ENCODE data around the gene CCT6B. TPM values are rescaled to one million over a fixed set of nuclear protein-coding genes. Genes with fewer than 3 reads are reported as not detected.
A peak's percentile ranks its signal among the peaks of the same experiment; 100 is the strongest.

CCT6B gene
- total and polyA plus RNA-seq, 11 donors, result 0.75 to 2.5 (median 1.8) TPM

DNA sequence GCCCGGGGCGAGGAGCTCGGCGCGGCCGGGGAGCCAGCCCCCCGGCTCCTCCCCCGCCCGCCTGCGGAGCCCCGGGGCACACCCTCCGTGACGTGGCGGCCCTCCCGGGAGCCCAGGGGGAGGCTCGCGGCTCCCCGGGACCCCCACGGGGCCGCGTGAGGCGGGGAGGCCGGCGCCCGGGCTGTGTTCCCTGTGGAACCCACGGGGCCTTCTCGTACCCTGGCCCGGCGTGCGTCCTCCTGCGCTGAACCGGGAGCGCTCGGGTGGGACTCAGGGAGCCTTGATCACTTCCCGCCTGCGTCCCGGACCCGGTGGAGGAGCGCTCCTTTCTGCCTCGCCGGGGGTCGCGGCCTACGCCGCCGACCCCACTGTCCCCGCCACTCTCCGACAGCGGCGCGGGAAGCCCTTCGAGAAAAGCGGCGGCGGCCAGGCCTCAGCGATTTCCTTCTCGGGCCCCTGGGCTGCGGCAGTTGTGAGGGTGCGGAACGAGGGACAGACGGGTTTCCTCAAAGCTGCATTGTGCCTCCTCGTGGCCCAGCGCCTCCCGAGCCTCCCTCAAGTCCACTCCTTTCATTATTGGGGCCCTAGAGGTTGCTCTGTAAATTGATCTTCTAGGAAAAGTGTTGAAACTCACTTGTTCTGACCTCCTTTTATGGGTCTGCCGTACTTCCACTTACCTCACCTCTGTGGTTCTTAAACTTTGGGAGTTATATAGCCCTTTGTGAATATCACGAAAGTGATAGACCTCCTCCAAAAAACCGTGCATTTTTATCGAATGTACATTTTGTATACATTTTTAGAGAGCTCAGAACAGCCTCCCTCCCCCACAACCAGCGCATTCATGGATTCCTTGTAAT is 19.6 kb upstream of the CCT6B start:
- peak in 1 of 2 donors; percentile 42 for TF ChIP-seq POLR2A (IDR thresholded peaks at IDR 0.05)
- TF ChIP-seq, protein P1, sequence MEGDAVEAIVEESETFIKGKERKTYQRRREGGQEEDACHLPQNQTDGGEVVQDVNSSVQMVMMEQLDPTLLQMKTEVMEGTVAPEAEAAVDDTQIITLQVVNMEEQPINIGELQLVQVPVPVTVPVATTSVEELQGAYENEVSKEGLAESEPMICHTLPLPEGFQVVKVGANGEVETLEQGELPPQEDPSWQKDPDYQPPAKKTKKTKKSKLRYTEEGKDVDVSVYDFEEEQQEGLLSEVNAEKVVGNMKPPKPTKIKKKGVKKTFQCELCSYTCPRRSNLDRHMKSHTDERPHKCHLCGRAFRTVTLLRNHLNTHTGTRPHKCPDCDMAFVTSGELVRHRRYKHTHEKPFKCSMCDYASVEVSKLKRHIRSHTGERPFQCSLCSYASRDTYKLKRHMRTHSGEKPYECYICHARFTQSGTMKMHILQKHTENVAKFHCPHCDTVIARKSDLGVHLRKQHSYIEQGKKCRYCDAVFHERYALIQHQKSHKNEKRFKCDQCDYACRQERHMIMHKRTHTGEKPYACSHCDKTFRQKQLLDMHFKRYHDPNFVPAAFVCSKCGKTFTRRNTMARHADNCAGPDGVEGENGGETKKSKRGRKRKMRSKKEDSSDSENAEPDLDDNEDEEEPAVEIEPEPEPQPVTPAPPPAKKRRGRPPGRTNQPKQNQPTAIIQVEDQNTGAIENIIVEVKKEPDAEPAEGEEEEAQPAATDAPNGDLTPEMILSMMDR (IDR thresholded peaks at IDR 0.05), result peak in 9 of 12 donors; percentile 11 to 56 (median 39)
- whole genome bisulfite sequencing, 4 donors, result 0 to 1% (median 0%) methylated on average over 23 to 69 of the region's 69 CpGs
- Histone ChIP-seq H3K4me3 (peak overlapping the region; percentile 69 to 98 (median 92)), H3K4me1 (peaks cover 0 to 28% (median 18%) of the 10 kb centered on the region in 12 donors), H3K9me3 (no peaks in the 10 kb centered on the region), H3K36me3 (peaks cover 0 to 27% (median 12%) of the 10 kb centered on the region in 9 donors), H3K27me3 (no peaks in the 10 kb centered on the region), H3K27ac (peak overlapping the region; percentile 95 to 100 (median 98))
- peak; percentile 65 to 96 (median 92) for ATAC-seq
- intact Hi-C loops (cut with DNase I), result loop anchor here in 8 of 10 donors (1.0 to 10.0 kb wide), 8 partner anchors 18 to 594 kb away; partner anchors contain the start of genes CCT6B (in 4 of the 8), ZNF830 (in 4 of the 8) and PEX12 (in 2 of the 8)
- DNase-seq, result peak; percentile 78 to 89 (median 80)

DNA sequence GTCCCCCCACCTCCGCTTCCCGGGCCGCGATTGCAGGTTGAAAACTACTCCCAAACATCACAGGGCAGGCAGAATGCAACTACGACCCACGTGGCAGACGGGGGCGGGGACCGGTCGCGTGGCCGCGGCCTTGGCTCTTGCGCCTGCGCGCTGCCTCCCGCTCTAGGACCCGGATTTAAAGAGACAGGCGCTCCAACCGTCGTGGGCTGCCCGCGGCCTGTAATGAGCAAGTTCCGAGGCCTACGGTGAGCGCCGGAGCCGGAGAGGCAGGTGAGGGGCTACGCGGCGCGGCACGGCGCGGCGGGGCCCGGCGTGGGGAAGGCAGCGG is 19.1 kb upstream of the CCT6B start, which contains the start of gene LIG3:
Gene LIG3 (plus strand): TSS at position 160 of the 328 bp plus-strand sequence. CDS start 2,494 bp downstream, outside the sequence.
- Histone ChIP-seq H3K4me3 (peak within 1 kb of the TSS; percentile 69 to 98 (median 92)), H3K27ac (peak within 1 kb of the TSS; percentile 95 to 100 (median 98)), H3K36me3 (peaks cover 0 to 21% (median 9%) of the 10 kb centered on the region in 9 donors), H3K9me3 (no peaks in the 10 kb centered on the region), H3K4me1 (peaks cover 0 to 28% (median 18%) of the 10 kb centered on the region in 12 donors), H3K27me3 (no peaks in the 10 kb centered on the region)
- peak in 1 of 2 donors; percentile 44 for TF ChIP-seq POLR2A (IDR thresholded peaks at IDR 0.05)
- TF ChIP-seq, protein P1 (IDR thresholded peaks at IDR 0.05), result no peak
- peak; percentile 94 to 97 (median 96) for DNase-seq
- peak; percentile 93 to 97 (median 96) for ATAC-seq
- 0% methylated on average over 35 to 39 of the region's 39 CpGs for WGBS, 4 donors
- intact Hi-C loops (cut with DNase I), result loop anchor here in 8 of 10 donors (1.0 to 10.0 kb wide), 8 partner anchors 18 to 594 kb away; partner anchors contain the start of genes CCT6B (in 4 of the 8), ZNF830 (in 4 of the 8) and PEX12 (in 2 of the 8)

DNA sequence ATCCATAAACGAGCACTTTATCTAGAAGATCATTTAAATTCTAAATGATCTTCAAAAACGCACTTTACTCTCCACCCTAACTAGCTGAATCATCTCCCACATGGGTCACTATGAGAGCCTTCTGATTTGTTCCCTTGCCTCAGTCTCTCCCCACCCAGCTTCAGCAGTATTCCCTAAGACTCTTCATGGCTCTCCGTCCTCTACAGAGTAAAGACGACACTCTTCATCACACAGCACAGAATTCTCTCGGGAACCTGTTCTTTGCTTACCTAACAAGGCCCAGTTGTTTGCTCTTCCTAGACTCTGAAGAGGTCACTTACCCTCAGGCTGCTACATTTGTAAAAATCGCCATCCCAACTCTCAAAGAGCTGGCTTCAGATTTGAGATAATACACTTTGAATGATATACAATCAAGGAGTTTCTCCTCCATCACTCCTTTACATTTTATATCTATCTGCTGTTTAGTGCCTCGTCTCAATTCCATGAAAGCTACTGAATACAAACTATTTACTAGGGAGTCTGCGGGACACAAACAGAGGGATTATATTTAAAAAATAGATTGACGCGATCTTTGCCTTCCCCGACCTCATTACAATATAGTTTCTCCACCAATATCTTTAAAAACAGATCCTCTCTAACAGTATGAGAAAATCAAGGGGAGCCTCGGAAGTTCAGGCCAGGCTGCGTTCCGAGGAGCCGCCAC is 18.5 kb upstream of the CCT6B start:
- Histone ChIP-seq H3K27ac (peak overlapping the region; percentile 95 to 100 (median 98)), H3K4me1 (peaks cover 0 to 28% (median 18%) of the 10 kb centered on the region in 12 donors), H3K27me3 (no peaks in the 10 kb centered on the region), H3K9me3 (no peaks in the 10 kb centered on the region), H3K4me3 (peak overlapping the region; percentile 69 to 98 (median 92)), H3K36me3 (peaks cover 0 to 17% (median 7%) of the 10 kb centered on the region in 9 donors)
- WGBS, 4 donors, result 14 to 19% (median 18%) methylated on average over 15 of the region's 15 CpGs
- DNase-seq (no peak), ATAC-seq (peak in 1 of 4 donors; percentile 23)
- intact Hi-C loops (cut with DNase I), result loop anchor here in 8 of 10 donors (1.0 to 10.0 kb wide), 8 partner anchors 17 to 595 kb away; partner anchors contain the start of genes CCT6B (in 4 of the 8), ZNF830 (in 4 of the 8) and PEX12 (in 2 of the 8)
- no peak for TF ChIP-seq POLR2A (IDR thresholded peaks at IDR 0.05)
- TF ChIP-seq, protein P1 (IDR thresholded peaks at IDR 0.05), result no peak
